Measurements from ENCODE around the gene WNT3. TPM values are rescaled to one million over a fixed set of nuclear protein-coding genes. Genes with fewer than 3 reads are reported as not detected.

The WNT3 gene
- total RNA-seq, 1 experiment from 2014 or later, result 5.5 TPM

DNA sequence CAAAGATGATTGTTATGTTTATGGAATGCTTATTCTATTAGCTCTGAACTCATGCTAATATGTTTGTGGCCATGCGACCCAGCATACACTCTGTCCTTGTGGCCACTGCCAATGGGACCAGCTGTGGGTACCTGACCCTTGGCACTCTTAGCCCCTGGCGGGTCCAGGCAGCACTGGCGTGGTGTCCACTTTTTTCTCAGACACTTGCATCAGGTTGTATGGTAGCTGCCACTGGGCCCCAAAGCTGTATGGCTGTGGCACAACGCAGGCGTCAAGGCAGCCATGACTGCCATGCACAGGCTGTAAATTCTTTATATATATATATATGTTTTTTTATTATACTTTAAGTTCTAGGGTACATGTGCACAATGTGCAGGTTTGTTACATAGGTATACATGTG, 20.7 kb upstream of the WNT3 start:
- H3K27ac ChIP-seq (ENCODE audit: low read depth, low read length), result no peak overlapping the region
- H3K9ac ChIP-seq (ENCODE audit: low read length), result no peak overlapping the region
- H3K4me2 ChIP-seq (ENCODE audit: low read length), result no peak overlapping the region
- H3K4me1 ChIP-seq (ENCODE audit: control insufficient read depth in 1 of 2, insufficient read depth in 2 of 2, low read length in 2 of 2), result peaks cover 0 to 3% of the 10 kb centered on the region in 2 experiments; a peak in 1 of 4 replicates
- H3K4me3 ChIP-seq (replicated peaks in 1 of 2; ENCODE audit: low read depth in 1 of 2, low read length in 2 of 2), result no peak overlapping the region
- H3K27me3 ChIP-seq (ENCODE audit: insufficient read depth, low read length), result no peaks in the 10 kb centered on the region
- H3K9me3 ChIP-seq (ENCODE audit: control insufficient read depth in 1 of 2, insufficient read depth in 1 of 2, low read depth in 1 of 2, low read length in 2 of 2), result peaks cover 0 to 11% of the 10 kb centered on the region in 2 experiments; a peak in 1 of 4 replicates
- no peaks in the 10 kb centered on the region for H3K79me2 ChIP-seq (ENCODE audit: insufficient read depth, low read length)
- ChIA-PET POLR2A (no interaction called here), CTCF (interaction anchor here (1.2 kb wide), 1 partner anchor 37 kb away, joined by 3 read pairs; no protein-coding TSS in a partner anchor), RAD21 (ENCODE audit: low non-redundant PET in 1 of 2, low total read pairs in 2 of 2, uncharacterized antibody in 2 of 2, unreplicated experiment in 2 of 2) (no interaction called here)
- no peak overlapping the region for H2AFZ ChIP-seq (ENCODE audit: low read depth, low read length, poor library complexity, severe bottlenecking)
- ATAC-seq (no peak), DNase-seq (ENCODE audit: low read depth, low spot score) (no peak)
- no TSS peak for BruUV-seq (replicated peaks)
- no peak for TF ChIP-seq EZH2 (IDR thresholded peaks at IDR 0.05)
- TF ChIP-seq SP1 (IDR thresholded peaks at IDR 0.05; ENCODE audit: low read depth), result no peak
- TF ChIP-seq EZH2phosphoT487 (IDR thresholded peaks at IDR 0.05; ENCODE audit: borderline replicate concordance), result no peak
- no peak for TF ChIP-seq ELF1 (IDR thresholded peaks at IDR 0.05; ENCODE audit: borderline replicate concordance, low read depth)
- TF ChIP-seq, protein P1, sequence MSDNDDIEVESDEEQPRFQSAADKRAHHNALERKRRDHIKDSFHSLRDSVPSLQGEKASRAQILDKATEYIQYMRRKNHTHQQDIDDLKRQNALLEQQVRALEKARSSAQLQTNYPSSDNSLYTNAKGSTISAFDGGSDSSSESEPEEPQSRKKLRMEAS (IDR thresholded peaks at IDR 0.05), result no peak
- TF ChIP-seq SIN3A (IDR thresholded peaks at IDR 0.05; ENCODE audit: low read depth), result no peak
- TF ChIP-seq, protein P2, sequence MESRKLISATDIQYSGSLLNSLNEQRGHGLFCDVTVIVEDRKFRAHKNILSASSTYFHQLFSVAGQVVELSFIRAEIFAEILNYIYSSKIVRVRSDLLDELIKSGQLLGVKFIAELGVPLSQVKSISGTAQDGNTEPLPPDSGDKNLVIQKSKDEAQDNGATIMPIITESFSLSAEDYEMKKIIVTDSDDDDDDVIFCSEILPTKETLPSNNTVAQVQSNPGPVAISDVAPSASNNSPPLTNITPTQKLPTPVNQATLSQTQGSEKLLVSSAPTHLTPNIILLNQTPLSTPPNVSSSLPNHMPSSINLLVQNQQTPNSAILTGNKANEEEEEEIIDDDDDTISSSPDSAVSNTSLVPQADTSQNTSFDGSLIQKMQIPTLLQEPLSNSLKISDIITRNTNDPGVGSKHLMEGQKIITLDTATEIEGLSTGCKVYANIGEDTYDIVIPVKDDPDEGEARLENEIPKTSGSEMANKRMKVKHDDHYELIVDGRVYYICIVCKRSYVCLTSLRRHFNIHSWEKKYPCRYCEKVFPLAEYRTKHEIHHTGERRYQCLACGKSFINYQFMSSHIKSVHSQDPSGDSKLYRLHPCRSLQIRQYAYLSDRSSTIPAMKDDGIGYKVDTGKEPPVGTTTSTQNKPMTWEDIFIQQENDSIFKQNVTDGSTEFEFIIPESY (IDR thresholded peaks at IDR 0.05; ENCODE audit: extremely low read depth, insufficient replicate concordance, low read length), result no peak
- TF ChIP-seq YY1 (IDR thresholded peaks at IDR 0.05; ENCODE audit: extremely low read depth, insufficient replicate concordance, low read depth, low read length), result no peak
- TF ChIP-seq ZNF274 (IDR thresholded peaks at IDR 0.05; ENCODE audit: low read depth, low read length), result no peak
- no peak for TF ChIP-seq ZFX (IDR thresholded peaks at IDR 0.05)
- no peak for TF ChIP-seq SRF (IDR thresholded peaks at IDR 0.05; ENCODE audit: low read depth)
- TF ChIP-seq, protein P3, sequence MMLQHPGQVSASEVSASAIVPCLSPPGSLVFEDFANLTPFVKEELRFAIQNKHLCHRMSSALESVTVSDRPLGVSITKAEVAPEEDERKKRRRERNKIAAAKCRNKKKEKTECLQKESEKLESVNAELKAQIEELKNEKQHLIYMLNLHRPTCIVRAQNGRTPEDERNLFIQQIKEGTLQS (IDR thresholded peaks at IDR 0.05), result no peak
- TF ChIP-seq, protein P4, sequence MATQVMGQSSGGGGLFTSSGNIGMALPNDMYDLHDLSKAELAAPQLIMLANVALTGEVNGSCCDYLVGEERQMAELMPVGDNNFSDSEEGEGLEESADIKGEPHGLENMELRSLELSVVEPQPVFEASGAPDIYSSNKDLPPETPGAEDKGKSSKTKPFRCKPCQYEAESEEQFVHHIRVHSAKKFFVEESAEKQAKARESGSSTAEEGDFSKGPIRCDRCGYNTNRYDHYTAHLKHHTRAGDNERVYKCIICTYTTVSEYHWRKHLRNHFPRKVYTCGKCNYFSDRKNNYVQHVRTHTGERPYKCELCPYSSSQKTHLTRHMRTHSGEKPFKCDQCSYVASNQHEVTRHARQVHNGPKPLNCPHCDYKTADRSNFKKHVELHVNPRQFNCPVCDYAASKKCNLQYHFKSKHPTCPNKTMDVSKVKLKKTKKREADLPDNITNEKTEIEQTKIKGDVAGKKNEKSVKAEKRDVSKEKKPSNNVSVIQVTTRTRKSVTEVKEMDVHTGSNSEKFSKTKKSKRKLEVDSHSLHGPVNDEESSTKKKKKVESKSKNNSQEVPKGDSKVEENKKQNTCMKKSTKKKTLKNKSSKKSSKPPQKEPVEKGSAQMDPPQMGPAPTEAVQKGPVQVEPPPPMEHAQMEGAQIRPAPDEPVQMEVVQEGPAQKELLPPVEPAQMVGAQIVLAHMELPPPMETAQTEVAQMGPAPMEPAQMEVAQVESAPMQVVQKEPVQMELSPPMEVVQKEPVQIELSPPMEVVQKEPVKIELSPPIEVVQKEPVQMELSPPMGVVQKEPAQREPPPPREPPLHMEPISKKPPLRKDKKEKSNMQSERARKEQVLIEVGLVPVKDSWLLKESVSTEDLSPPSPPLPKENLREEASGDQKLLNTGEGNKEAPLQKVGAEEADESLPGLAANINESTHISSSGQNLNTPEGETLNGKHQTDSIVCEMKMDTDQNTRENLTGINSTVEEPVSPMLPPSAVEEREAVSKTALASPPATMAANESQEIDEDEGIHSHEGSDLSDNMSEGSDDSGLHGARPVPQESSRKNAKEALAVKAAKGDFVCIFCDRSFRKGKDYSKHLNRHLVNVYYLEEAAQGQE (IDR thresholded peaks at IDR 0.05; ENCODE audit: low read depth), result no peak
- no peak for TF ChIP-seq FOSL1 (IDR thresholded peaks at IDR 0.05; ENCODE audit: low read depth)
- TF ChIP-seq JUND (IDR thresholded peaks at IDR 0.05), result no peak
- TF ChIP-seq CEBPB (IDR thresholded peaks at IDR 0.05; ENCODE audit: low read depth), result no peak
- TF ChIP-seq, protein P5, sequence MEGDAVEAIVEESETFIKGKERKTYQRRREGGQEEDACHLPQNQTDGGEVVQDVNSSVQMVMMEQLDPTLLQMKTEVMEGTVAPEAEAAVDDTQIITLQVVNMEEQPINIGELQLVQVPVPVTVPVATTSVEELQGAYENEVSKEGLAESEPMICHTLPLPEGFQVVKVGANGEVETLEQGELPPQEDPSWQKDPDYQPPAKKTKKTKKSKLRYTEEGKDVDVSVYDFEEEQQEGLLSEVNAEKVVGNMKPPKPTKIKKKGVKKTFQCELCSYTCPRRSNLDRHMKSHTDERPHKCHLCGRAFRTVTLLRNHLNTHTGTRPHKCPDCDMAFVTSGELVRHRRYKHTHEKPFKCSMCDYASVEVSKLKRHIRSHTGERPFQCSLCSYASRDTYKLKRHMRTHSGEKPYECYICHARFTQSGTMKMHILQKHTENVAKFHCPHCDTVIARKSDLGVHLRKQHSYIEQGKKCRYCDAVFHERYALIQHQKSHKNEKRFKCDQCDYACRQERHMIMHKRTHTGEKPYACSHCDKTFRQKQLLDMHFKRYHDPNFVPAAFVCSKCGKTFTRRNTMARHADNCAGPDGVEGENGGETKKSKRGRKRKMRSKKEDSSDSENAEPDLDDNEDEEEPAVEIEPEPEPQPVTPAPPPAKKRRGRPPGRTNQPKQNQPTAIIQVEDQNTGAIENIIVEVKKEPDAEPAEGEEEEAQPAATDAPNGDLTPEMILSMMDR (IDR thresholded peaks at IDR 0.05 in 2 of 3, conservative IDR thresholded peaks at IDR 0.05 in 1 of 3; ENCODE audit: borderline replicate concordance in 1 of 3, insufficient read depth in 1 of 3, low read depth in 2 of 3, low read length in 2 of 3), result no peak
- H3K36me3 ChIP-seq (ENCODE audit: control insufficient read depth in 1 of 2, insufficient read depth in 2 of 2, low read length in 2 of 2), result no peaks in the 10 kb centered on the region
- H3K9me2 ChIP-seq (ENCODE audit: insufficient read depth), result no peaks in the 10 kb centered on the region
- H4K20me1 ChIP-seq (ENCODE audit: insufficient read depth), result no peaks in the 10 kb centered on the region
- intact Hi-C loops (cut with micrococcal nuclease), result loop anchor here (5.0 kb wide), 4 partner anchors 57 to 837 kb away; no protein-coding TSS in a partner anchor

All from HCT116 (cell line).